Stimulated activated CD4-positive, alpha-beta T cell treated with anti-CD3 and anti-CD28 coated beads, Interleukin-2, amount 100 ng/mL, for 4 hours (primary cell): ENCODE measurements around the gene HCRTR2.
"Not testable (repeated sequence)": the region's sequence is repeated elsewhere in the genome, so short reads cannot be mapped to it uniquely, and the experiment has no call there.

Source experiments
- DNase-seq: peaks from one replicate; pipeline ENCODE4 v3.0.0-alpha.2; 2020; ENCODE audit warnings: low read depth

HCRTR2 gene

DNA sequence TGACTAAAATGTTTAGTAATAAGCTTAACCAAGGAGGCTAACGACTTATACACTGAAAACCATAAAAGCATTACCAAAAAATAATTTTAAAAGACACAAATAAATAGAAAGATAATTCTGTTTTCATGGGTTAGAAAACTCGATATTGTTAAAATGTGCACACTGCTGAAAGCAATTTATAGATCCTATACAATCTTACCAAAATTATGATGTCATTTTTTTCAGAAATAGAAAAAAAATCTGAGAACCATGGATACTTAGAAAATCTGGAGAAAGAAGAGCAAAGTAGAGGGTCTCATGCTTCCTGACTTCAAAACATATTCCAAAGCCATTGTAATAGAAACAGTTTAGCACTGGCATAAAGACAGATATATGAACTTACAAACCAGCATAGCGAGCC is 46.6 kb downstream of the HCRTR2 start:
- no peak for DNase-seq

GRCh38 chr6:55227862-55228261 is 53.5 kb downstream of the HCRTR2 start:
- no peak for DNase-seq

GRCh38 chr6:55239099-55239498 is 64.8 kb downstream of the HCRTR2 start:
- DNase-seq: no peak

DNA sequence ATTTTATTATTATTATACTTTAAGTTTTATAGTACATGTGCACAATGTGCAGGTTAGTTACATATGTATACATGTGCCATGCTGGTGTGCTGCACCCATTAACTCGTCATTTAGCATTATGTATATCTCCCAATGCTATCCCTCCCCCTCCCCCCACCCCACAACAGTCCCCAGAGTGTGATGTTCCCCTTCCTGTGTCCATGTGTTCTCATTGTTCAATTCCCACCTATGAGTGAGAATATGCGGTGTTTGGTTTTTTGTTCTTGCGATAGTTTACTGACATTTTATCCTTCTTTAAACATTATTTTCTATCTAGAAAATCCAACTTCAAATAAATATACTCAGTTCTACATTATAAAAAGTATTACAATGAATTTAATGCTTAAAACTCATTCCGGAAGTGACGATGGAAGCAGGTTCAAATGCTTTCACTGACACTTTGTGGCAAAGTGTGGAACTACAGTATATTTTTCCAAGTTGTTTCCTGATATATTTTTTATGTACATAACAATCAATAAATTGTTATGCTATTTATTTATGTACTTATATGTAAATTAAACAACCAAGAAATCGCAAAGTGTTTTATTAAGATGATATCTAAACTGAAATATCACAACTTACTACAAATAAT is 66.8 kb downstream of the HCRTR2 start:
- DNase-seq: not testable (repeated sequence)

DNA sequence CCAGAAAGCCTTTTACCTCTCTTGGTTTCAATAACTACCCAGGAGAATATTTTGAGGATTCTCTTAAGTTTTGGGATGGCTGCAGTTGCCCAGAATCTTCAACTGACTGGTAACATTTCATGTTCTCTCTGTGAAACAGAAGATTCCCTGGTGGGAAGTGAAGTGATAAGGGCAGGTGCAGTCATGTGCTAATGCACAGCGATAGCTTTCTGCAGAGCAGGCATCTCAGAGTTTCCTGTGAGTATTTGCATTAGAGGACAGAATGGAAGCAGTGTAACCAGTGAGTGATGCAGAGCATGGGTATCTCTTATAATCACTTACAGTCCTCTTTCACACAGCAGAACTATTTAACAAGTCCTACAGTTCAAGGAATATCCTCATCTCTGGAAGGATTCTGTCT is 76.1 kb downstream of the HCRTR2 start:
- DNase-seq: no peak

DNA sequence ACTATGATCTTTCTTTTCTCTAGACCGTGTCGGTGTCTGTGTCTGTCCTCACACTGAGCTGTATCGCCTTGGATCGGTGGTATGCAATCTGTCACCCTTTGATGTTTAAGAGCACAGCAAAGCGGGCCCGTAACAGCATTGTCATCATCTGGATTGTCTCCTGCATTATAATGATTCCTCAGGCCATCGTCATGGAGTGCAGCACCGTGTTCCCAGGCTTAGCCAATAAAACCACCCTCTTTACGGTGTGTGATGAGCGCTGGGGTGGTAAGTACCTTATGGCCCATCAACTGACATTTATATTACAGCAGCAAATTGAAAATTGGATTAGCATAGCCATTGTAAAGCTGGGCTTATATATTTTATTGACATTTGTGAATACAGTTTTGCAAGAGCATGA is 80.8 kb downstream of the HCRTR2 start:
- DNase-seq: no peak

- no peak for DNase-seq
These were observed 85.9 kb downstream of the HCRTR2 start for GRCh38 chr6:55260181-55260580.

- DNase-seq: no peak
These were observed 91.2 kb downstream of the HCRTR2 start for GRCh38 chr6:55265409-55266114.

- no peak for DNase-seq
These were observed 92.6 kb downstream of the HCRTR2 start for GRCh38 chr6:55266896-55267295.

DNA sequence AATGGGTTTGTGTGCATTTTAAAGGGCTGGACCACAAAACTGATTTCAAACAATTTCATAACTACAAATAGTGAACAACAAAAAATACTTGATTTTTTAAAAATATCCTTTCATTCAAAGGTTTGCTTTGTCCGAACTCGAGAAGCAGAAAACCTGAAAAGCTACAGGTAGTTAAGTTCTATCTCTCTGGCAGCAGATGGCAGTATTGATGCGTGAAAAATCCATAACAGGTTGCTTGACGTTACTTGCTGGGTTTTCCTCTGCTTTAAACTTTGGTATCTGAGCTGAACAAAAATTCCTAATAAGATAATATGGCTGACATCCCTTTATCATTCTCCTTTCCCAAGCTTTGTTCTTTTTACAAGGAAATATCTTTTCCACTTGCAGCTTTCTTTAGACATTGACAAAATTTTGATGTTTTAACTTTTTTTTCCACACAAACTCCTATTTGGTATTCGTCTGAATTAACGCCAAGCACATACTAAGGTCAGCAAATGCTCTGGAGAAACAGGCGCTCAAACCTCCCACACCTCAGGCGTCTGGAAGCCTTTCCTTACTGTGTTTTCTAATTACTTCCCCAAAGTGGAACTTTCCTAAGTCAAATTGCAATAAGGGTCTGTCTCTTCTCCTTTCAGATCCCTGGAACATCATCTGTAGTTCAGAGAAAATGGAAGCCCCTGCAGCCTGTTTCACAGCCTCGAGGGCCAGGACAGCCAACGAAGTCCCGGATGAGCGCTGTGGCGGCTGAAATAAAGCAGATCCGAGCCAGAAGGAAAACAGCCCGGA is 102.6 kb downstream of the HCRTR2 start:
- DNase-seq: no peak

DNA sequence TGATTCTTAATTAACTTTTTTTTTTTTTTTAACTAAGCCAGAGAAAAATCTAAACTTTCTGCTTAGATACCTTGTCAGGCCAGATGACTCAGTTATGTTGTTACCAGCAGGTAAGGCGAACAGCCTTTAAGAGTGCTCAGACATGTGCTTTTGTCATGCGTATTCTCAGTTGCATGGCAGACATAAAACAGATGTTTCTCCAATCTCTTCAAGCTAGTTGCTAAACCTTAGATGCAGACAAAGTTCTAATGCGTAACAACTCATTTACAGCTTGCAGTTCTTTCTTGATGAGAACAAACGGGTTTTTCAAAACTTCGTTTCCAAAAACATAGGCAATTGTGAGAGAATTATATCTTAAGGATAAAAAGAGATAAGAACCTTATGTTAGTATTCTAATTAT is 103.3 kb downstream of the HCRTR2 start:
- no peak for DNase-seq

DNA sequence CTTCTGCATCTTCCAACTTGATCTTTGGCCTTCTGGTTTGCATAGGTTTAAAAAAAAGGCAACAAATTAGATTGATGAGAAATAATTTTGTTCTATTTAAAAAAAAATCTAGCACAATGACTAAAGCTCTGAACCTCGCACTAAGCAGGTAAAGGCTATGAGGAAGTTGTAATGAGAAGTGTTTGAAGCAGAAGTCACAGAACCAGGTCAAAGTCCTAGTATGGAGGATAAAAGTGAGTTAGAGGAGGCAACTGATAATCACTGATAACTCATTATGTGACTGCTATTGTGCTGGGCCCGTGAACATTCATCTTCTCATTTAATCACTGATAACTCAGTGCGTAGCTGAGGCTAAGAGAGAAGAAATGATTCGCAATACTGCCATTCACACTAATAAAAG is 106.9 kb downstream of the HCRTR2 start:
- no peak for DNase-seq

DNA sequence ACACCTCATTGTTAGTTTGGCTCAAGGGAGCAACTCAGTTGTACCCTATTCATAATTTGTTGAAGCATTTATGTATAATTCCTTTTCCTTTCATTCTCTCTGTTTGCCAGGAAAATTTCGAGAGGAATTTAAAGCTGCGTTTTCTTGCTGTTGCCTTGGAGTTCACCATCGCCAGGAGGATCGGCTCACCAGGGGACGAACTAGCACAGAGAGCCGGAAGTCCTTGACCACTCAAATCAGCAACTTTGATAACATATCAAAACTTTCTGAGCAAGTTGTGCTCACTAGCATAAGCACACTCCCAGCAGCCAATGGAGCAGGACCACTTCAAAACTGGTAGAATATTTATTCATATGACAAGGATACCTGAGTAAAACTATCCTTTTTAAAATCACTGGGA is 107.8 kb downstream of the HCRTR2 start:
- DNase-seq: no peak

- DNase-seq: no peak
These were observed 112.5 kb downstream of the HCRTR2 start for GRCh38 chr6:55286824-55287223.

- DNase-seq: no peak
These were observed 116.4 kb downstream of the HCRTR2 start for GRCh38 chr6:55290736-55291135.

GRCh38 chr6:55293116-55293515 is 118.8 kb downstream of the HCRTR2 start:
- no peak for DNase-seq

- DNase-seq: not testable (repeated sequence)
These were observed 122.9 kb downstream of the HCRTR2 start for GRCh38 chr6:55297214-55297613.

GRCh38 chr6:55299286-55299985 is 125.1 kb downstream of the HCRTR2 start:
- DNase-seq: no peak

GRCh38 chr6:55304747-55305146 is 130.4 kb downstream of the HCRTR2 start:
- no peak for DNase-seq

DNA sequence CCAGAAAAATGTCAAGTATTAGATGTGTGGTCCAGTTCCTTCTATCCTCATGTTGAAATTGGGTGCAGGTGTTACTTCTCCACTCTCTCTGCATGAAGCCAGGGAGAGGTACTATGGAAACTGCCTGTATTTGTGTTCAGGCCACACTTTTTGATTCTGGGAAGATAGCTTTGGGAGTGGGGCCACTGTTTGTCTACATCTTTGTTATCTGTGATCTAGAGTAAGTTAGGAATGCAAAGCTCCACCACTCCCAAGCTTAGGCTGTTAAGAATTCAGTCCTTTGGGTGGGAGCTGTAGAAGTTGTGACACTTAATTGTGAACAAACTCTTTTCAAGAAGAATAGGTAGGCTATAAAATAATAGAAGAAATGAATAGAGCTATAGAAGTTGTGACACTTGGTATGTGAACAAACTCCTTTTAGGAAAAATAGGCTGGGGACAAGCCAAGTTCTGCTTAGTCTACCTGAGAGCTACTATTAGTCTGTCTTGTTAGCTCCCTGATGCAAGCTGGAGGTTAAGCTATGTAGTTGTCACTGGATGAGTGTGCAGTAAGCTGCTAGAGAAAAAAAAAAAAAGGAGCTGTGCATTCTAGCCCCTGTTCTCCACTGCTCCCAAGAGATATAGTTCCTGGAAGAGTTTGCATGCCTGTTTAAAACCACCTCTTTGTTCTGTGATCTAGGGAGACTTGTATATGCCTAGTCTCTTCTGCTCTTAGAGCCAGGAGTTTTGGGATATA is 145.8 kb downstream of the HCRTR2 start:
- no peak for DNase-seq

- no peak for DNase-seq
These were observed 146.4 kb downstream of the HCRTR2 start for GRCh38 chr6:55320696-55321086.

- no peak for DNase-seq
These were observed 152.9 kb downstream of the HCRTR2 start, which contains the start of gene GFRAL for GRCh38 chr6:55327169-55327568. Gene GFRAL, plus strand, starts transcription at chr6:55327469. Its CDS starts 86 bp downstream, at chr6:55327555.
